22Rv1 (cell line): Measurements from ENCODE around the gene CD34.
A peak's percentile ranks its signal among the peaks of the same experiment; 100 is the strongest.

ENCODE experiments used
- H3K27ac ChIP-seq: fragments of 450-650 bp; 2 replicates; pipeline ENCODE4 v1.5.1; 2017
- ZFX ChIP-seq: fragments of 450-650 bp; IDR thresholded peaks from 2 replicates; pipeline ENCODE4 v1.6.1; 2017; ENCODE audit warnings: antibody characterized with exemption, borderline replicate concordance
- TF ChIP-seq, protein P1 (sequence below): fragments of 450-650 bp; IDR thresholded peaks from 2 replicates; pipeline ENCODE4 v1.5.1; 2017; ENCODE audit warnings: mild to moderate bottlenecking

CD34 gene

DNA sequence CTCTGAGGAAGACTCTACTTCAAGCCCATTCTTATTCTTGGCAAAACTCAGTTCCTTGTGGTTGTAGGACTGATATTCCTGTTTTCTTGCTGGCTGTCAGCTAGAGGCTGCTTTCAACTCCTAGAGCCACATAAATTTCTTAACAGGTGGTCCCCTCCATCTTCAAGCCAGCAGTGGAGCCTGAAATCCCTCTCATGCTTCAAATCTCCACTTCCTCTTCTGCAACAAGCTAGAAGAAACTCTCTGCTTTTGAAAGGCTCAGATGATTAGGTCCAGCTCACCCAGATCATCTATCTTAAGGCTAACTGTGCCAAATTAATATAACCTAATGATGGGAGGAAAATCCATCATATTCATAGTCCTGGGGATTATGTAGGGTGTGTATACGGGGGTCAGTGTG is 43.2 kb upstream of the CD34 start:
- TF ChIP-seq, protein P1, sequence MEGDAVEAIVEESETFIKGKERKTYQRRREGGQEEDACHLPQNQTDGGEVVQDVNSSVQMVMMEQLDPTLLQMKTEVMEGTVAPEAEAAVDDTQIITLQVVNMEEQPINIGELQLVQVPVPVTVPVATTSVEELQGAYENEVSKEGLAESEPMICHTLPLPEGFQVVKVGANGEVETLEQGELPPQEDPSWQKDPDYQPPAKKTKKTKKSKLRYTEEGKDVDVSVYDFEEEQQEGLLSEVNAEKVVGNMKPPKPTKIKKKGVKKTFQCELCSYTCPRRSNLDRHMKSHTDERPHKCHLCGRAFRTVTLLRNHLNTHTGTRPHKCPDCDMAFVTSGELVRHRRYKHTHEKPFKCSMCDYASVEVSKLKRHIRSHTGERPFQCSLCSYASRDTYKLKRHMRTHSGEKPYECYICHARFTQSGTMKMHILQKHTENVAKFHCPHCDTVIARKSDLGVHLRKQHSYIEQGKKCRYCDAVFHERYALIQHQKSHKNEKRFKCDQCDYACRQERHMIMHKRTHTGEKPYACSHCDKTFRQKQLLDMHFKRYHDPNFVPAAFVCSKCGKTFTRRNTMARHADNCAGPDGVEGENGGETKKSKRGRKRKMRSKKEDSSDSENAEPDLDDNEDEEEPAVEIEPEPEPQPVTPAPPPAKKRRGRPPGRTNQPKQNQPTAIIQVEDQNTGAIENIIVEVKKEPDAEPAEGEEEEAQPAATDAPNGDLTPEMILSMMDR: no peak
- TF ChIP-seq ZFX: no peak
- H3K27ac ChIP-seq: no peak overlapping the region

GRCh38 chr1:207952617-207953542 is 42.0 kb upstream of the CD34 start:
- TF ChIP-seq, protein P1: no peak
- TF ChIP-seq ZFX: no peak

DNA sequence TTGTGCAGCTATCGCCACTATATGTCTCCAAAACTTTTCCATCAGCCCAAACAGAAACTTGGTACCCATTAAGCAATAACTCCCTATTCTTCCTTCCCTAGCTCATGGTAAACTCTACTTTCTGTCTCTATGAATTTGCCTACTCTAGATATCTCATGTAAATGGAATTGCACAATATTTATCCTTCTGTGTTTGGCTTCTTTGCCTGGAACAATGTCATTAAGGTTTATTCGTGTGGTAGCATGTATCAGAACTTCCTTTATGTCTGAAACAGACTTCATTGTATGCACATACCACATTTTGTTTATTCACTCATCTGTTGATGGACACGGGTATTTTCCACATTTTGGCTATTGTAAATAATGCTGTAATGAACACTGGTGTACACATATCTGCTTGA is 40.7 kb upstream of the CD34 start:
- no peak overlapping the region for H3K27ac ChIP-seq
- TF ChIP-seq, protein P1: no peak
- no peak for TF ChIP-seq ZFX

More at GRCh38 chr1:207952617-207953542, 42.0 kb upstream of the CD34 start:
- H3K27ac ChIP-seq: peak overlapping the region; percentile 52

GRCh38 chr1:207950750-207951149 is 39.8 kb upstream of the CD34 start:
- TF ChIP-seq ZFX: no peak
- TF ChIP-seq, protein P1: no peak
- H3K27ac ChIP-seq: no peak overlapping the region; the same call in 1 of the 2 replicates

DNA sequence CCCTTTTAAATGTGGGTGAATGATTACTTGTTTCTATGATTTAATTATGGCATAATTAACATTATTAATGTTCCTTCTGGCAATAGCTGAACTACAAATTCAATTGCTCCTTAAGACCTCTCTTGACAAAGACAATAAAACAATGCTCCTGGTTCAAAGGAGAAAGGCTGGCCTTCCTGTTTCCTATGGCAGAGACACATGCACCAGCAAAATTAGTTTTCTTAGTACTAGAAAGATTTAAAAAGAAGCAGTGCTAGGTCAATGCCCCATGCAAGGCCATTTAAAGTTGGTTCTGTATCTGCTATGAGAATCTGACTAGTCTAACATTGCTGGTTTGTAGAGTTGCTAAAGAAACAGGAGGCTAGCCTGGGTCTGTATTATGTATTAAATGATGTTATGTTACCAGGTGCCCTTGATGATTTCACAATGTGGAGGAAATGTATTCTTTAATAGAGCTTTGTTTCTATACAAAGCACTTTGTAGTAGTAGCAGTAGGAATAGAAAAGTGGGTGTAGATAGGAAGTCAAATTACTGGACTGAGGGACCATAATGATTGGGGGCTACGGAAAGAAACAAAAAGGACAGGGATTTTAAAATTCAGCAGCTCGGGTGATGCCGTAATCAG is 38.8 kb upstream of the CD34 start:
- no peak for TF ChIP-seq ZFX
- TF ChIP-seq, protein P1: no peak
- no peak overlapping the region for H3K27ac ChIP-seq

DNA sequence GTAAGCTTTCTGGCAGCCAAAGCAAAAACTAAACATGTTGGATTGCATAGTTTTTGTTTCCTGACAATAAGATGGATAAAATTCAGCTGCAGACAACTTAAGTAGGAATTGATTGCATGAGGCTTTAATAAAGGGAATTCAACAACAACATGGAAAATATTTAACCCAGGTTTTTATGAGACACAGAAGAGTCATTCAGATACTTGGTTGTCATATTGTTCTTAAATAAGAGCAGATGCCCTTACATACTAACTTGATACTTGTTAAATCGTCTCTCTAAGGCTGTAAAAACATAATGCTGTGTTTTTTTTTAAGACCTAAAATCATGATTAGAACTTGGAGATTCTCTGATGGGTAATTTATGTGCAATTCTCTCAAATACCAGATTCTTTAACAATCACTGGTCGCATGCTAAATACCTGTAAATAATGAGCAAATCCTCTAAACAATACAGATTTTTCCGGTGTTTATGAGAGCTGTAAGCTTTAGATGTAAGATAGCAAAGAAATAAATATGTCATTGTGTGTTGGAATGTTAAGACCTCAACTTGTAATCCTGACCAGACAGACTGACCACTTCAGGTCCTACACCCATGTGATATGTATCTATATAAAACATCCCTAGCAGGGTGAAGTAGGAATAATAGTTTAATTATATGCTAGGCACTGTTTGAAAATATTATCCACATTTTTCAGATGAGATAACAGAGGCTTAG is 37.8 kb upstream of the CD34 start:
- no peak overlapping the region for H3K27ac ChIP-seq

More for the DNA sequence above, 37.8 kb upstream of the CD34 start:
- TF ChIP-seq, protein P1: no peak
- TF ChIP-seq ZFX: no peak
